ENCODE measurements around the gene RXFP2.

The RXFP2 gene

GRCh38 chr13:31768351-31768750, 29.0 kb downstream of the RXFP2 start:
- no peak for DNase-seq

- no peak for DNase-seq
These were observed 30.2 kb downstream of the RXFP2 start for GRCh38 chr13:31769575-31769974.

- DNase-seq: no peak
These were observed 32.9 kb downstream of the RXFP2 start for GRCh38 chr13:31772231-31772630.

- no peak for DNase-seq
These were observed 34.2 kb downstream of the RXFP2 start for GRCh38 chr13:31773538-31773937.

GRCh38 chr13:31774186-31774750, 34.9 kb downstream of the RXFP2 start:
- no peak for DNase-seq

GRCh38 chr13:31775148-31775547, 35.8 kb downstream of the RXFP2 start:
- DNase-seq: no peak

GRCh38 chr13:31775686-31776085, 36.4 kb downstream of the RXFP2 start:
- no peak for DNase-seq

GRCh38 chr13:31781064-31781463, 41.7 kb downstream of the RXFP2 start:
- no peak for DNase-seq

- DNase-seq: no peak
These were observed 46.7 kb downstream of the RXFP2 start for GRCh38 chr13:31786011-31786410.

GRCh38 chr13:31790992-31791391, 51.7 kb downstream of the RXFP2 start:
- no peak for DNase-seq

- no peak for DNase-seq
These were observed 53.9 kb downstream of the RXFP2 start for GRCh38 chr13:31793246-31793645.

- DNase-seq: no peak
These were observed 55.1 kb downstream of the RXFP2 start for GRCh38 chr13:31794452-31794851.

GRCh38 chr13:31797154-31797775, 57.9 kb downstream of the RXFP2 start:
- no peak for DNase-seq

GRCh38 chr13:31798189-31798588, 58.9 kb downstream of the RXFP2 start:
- no peak for DNase-seq

GRCh38 chr13:31801088-31801487, 61.8 kb downstream of the RXFP2 start:
- no peak for DNase-seq

GRCh38 chr13:31803311-31803710, 64.0 kb downstream of the RXFP2 start:
- no peak for DNase-seq

- DNase-seq: no peak
These were observed 66.5 kb downstream of the RXFP2 start for GRCh38 chr13:31805841-31806240.

- no peak for DNase-seq
These were observed 67.8 kb downstream of the RXFP2 start for GRCh38 chr13:31807090-31807541.

- no peak for DNase-seq
These were observed 75.2 kb downstream of the RXFP2 start for GRCh38 chr13:31814536-31814935.

- DNase-seq: no peak
These were observed 76.2 kb downstream of the RXFP2 start for GRCh38 chr13:31815361-31816144.

- DNase-seq: no peak
These were observed 78.9 kb downstream of the RXFP2 start for GRCh38 chr13:31818236-31818635.

GRCh38 chr13:31824705-31825517, 85.6 kb downstream of the RXFP2 start:
- DNase-seq: no peak

GRCh38 chr13:31826521-31826920, 87.2 kb downstream of the RXFP2 start:
- DNase-seq: no peak
